Breast epithelium (tissue), 4 donors: ENCODE data around the gene SLC10A7. TPM values are rescaled to one million over a fixed set of nuclear protein-coding genes. Genes with fewer than 3 reads are reported as not detected.

Experiments
- DNase-seq, 2 donors: peaks; one replicate each; pipeline ENCODE4 v3.0.0-alpha.2; 2019; ENCODE audit warnings: low spot score in 2 of 2
- H3K27ac ChIP-seq, 2 donors: fragments of 200-600 bp; sonication (generic) in 1 of 2; one replicate each; pipeline ENCODE4 v1.5.1; 2016 to 2019; ENCODE audit warnings: mild to moderate bottlenecking in 1 of 2
- H3K27me3 ChIP-seq, 2 donors: fragments of 200-600 bp; sonication (generic) in 1 of 2; one replicate each; pipeline versions ENCODE4 v1.5.1 to v1.6.0; 2017 to 2019; ENCODE audit warnings: control low read depth in 1 of 2, mild to moderate bottlenecking in 1 of 2
- H3K36me3 ChIP-seq: fragments of 200-600 bp; one replicate; pipeline ENCODE4 v1.5.1; 2019
- H3K4me1 ChIP-seq, 2 donors: fragments of 200-600 bp; sonication (generic); one replicate each; pipeline ENCODE4 v1.5.1; 2016 to 2019; ENCODE audit warnings: control low read depth in 1 of 2
- H3K4me3 ChIP-seq, 3 donors: fragments of 200-600 bp; sonication (generic); 1 replicate in 2 of 3; 2 replicates in 1 of 3; pipeline ENCODE4 v1.5.1; 2016 to 2019; ENCODE audit warnings: mild to moderate bottlenecking in 3 of 3, moderate library complexity in 2 of 3
- H3K9me3 ChIP-seq, 2 donors: fragments of 200-600 bp; sonication (generic) in 1 of 2; one replicate each; pipeline ENCODE4 v1.5.1; 2016 to 2019; ENCODE audit warnings: control low read depth in 1 of 2
- POLR2A ChIP-seq: fragments of 450-650 bp; IDR thresholded peaks from one replicate; pipeline ENCODE4 v1.6.1; 2016; ENCODE audit warnings: antibody characterized with exemption, mild to moderate bottlenecking, moderate library complexity
- POLR2AphosphoS5 ChIP-seq, 3 donors: sonication (generic); formaldehyde crosslinking; IDR thresholded peaks; one replicate each; pipeline ENCODE4 v1.6.1; 2017; ENCODE audit warnings: antibody characterized with exemption in 3 of 3
- intact Hi-C: fragments of 100-400 bp; cut with DNase I; formaldehyde crosslinking; loops from one replicate; pipeline ENCODE4 v1.15.1; 2023; ENCODE audit warnings: low total_unique reads
- total RNA-seq, 3 donors: library from RNA; depleted of rRNA; stranded (reverse); fragments of >200 nt; gene quantifications; one replicate each; pipeline ENCODE4 v1.1.0, GENCODE V29; 2016
- TF ChIP-seq, protein P1 (sequence below), 3 donors: fragments of 450-650 bp; IDR thresholded peaks; one replicate each; pipeline ENCODE4 v1.5.1; 2016 to 2017; ENCODE audit warnings: antibody characterized with exemption in 3 of 3, mild to moderate bottlenecking in 3 of 3, moderate library complexity in 3 of 3

SLC10A7 gene
- total RNA-seq, 3 donors from 2014 or later, result 11.7 to 25.8 (median 17.0) TPM

DNA sequence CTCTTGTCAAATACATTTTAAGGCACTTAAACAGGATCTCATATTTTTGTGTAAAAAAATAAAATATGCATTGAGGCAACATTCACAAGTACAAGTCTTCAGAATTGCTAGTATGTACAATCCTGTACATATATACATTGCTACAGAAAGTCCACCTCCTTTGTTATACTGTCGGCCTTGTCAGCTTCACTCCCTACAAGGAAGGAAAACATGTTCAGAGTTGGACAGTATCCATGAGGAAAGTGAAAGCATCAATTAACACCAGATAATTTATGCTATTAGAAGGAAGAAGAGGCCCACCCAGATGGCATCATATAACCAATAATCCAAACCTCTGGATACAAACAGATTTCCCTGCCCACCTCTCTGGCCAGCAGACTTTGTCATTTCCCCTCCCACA, 265.4 kb downstream of the SLC10A7 start:
- intact Hi-C loops, result no loop called here
- no peaks in the 10 kb centered on the region for H3K4me1 ChIP-seq
- no peaks in the 10 kb centered on the region for H3K27me3 ChIP-seq
- no peak for DNase-seq
- no peak overlapping the region for H3K27ac ChIP-seq
- peaks cover 7% of the 10 kb centered on the region for H3K36me3 ChIP-seq
- H3K4me3 ChIP-seq, result no peak overlapping the region
- no peak for TF ChIP-seq POLR2A
- TF ChIP-seq, protein P1, sequence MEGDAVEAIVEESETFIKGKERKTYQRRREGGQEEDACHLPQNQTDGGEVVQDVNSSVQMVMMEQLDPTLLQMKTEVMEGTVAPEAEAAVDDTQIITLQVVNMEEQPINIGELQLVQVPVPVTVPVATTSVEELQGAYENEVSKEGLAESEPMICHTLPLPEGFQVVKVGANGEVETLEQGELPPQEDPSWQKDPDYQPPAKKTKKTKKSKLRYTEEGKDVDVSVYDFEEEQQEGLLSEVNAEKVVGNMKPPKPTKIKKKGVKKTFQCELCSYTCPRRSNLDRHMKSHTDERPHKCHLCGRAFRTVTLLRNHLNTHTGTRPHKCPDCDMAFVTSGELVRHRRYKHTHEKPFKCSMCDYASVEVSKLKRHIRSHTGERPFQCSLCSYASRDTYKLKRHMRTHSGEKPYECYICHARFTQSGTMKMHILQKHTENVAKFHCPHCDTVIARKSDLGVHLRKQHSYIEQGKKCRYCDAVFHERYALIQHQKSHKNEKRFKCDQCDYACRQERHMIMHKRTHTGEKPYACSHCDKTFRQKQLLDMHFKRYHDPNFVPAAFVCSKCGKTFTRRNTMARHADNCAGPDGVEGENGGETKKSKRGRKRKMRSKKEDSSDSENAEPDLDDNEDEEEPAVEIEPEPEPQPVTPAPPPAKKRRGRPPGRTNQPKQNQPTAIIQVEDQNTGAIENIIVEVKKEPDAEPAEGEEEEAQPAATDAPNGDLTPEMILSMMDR (IDR thresholded peaks at IDR 0.05), result no peak
- H3K9me3 ChIP-seq, result no peaks in the 10 kb centered on the region

DNA sequence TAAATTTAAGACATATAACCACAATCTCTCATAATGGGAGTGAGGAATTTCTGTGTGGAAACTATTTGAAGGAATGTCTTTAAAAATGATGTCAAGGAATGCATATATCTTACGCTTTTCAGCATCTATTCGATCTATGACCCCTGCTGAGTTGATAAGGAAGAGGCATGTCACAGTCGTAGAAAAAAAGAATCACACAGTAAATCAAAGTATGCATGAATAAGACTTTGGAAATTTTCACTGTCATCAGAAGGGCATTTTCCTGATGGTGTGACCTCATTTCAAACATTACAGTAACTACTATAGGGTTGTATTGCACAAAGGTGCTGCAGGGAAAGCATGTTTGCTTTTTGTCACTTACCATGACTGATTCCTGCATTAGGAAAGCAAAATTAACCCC, 265.9 kb downstream of the SLC10A7 start:
- Histone ChIP-seq H3K4me3 (no peak overlapping the region), H3K4me1 (no peaks in the 10 kb centered on the region), H3K27ac (no peak overlapping the region), H3K36me3 (peaks cover 7% of the 10 kb centered on the region), H3K27me3 (no peaks in the 10 kb centered on the region), H3K9me3 (no peaks in the 10 kb centered on the region)
- no peak for DNase-seq
- intact Hi-C loops, result no loop called here
- no peak for TF ChIP-seq POLR2AphosphoS5 (IDR thresholded peaks at IDR 0.05)

DNA sequence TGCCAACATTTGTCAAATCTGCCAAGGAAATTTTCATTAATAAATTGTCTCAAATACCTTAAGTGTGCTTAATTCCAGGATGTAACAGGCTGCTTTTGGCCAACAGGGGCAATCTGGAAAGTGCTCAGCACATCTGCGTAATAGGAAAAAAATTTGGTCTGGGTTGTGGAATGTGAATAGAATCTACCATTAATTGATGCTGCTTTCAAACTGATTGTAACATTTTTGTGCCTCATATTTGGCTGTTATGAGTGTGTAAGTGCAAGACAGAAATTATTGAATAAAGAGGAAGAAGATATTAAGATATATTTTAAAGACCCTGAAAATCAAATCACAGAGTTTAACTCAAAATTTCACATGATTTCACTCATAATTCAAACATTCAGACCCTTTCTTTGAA, 266.3 kb downstream of the SLC10A7 start:
- H3K27me3 ChIP-seq, result no peaks in the 10 kb centered on the region
- peaks cover 7% of the 10 kb centered on the region for H3K36me3 ChIP-seq
- no peaks in the 10 kb centered on the region for H3K4me1 ChIP-seq
- intact Hi-C loops, result no loop called here
- no peaks in the 10 kb centered on the region for H3K9me3 ChIP-seq
- no peak overlapping the region for H3K27ac ChIP-seq
- no peak for DNase-seq
- no peak for TF ChIP-seq POLR2A
- TF ChIP-seq, protein P1 (IDR thresholded peaks at IDR 0.05), result no peak
- TF ChIP-seq POLR2AphosphoS5 (IDR thresholded peaks at IDR 0.05), result no peak
- H3K4me3 ChIP-seq, result no peak overlapping the region

DNA sequence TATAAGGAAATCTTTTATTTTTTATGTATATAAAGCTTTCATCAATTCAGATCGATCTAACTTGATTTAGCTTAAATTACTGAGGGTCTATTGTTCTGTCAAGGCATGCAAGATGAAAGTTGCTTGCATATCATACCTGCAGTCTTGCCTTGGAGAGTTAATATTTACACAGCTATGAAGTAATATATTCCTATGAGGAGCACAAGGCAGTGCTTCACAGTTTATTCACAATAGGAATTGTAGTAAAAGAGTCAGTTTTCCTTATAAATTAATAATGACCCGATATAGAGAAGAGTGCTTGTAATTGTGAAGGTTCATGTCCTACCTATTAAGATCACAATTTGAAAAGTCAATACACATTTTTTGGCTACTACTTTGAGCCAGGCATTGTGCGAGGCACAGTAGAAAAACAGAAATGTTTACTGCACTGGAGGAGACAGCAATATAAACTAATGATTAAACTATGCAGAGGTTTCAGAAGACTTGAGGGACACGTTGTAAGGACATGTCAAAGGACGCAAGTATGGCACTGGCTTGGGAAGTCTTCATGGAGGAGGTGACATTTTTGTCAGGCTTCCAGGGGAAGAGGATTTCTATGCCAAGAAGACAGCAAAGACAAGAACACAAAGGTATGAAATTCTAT, 268.6 kb downstream of the SLC10A7 start:
- H3K4me1 ChIP-seq, result no peaks in the 10 kb centered on the region
- H3K4me3 ChIP-seq, result no peak overlapping the region
- H3K27me3 ChIP-seq, result no peaks in the 10 kb centered on the region
- peaks cover 7% of the 10 kb centered on the region for H3K36me3 ChIP-seq
- H3K9me3 ChIP-seq, result no peaks in the 10 kb centered on the region
- no peak overlapping the region for H3K27ac ChIP-seq
- no peak for TF ChIP-seq POLR2AphosphoS5 (IDR thresholded peaks at IDR 0.05)
- no peak for TF ChIP-seq POLR2A
- TF ChIP-seq, protein P1 (IDR thresholded peaks at IDR 0.05), result no peak
- intact Hi-C loops, result no loop called here
- DNase-seq, result no peak

DNA sequence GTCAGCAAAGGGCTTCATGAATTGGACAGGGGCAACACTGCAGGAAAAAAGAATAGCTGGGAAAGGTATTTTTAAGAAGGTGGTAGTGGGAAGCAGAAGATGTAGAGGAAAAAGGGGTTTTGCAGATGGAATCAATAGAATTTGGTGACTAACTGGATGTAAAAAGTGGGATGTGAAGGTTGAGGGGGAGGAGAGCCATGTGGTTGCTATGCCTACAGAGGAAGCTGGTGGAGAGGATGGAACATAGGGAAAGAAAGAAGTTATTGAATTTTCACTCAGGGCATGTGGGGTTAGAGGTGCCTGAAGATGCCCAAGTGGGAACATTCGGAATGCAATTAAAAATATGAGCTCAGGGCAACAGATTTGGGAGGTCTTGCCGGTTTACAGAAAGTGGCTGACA, 274.4 kb downstream of the SLC10A7 start:
- H3K4me3 ChIP-seq, result no peak overlapping the region
- no peak overlapping the region for H3K27ac ChIP-seq
- intact Hi-C loops, result no loop called here
- no peak for DNase-seq
- no peak for TF ChIP-seq POLR2A
- TF ChIP-seq POLR2AphosphoS5 (IDR thresholded peaks at IDR 0.05), result no peak
- TF ChIP-seq, protein P1 (IDR thresholded peaks at IDR 0.05), result no peak
- no peaks in the 10 kb centered on the region for H3K36me3 ChIP-seq
- no peaks in the 10 kb centered on the region for H3K27me3 ChIP-seq
- H3K4me1 ChIP-seq, result no peaks in the 10 kb centered on the region
- no peaks in the 10 kb centered on the region for H3K9me3 ChIP-seq

DNA sequence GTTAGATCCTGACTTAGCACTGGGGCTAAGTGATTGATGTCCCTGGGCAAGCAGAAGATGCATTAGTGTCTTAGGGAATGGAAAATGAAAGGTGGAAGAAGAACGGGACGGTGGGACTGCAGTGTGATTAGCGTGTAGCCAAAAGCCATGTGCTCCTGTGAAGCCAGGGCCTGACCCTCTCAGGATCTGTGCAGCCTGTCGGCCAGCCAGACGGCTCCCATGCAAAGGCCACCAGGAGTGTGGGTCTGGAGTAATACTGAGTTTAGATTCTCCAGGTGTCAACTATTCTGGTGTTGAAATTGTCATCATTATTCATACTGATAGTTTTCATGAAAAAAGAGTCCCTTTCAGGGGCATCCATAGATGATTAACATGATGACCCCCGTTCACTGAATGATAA, 275.4 kb downstream of the SLC10A7 start:
- Histone ChIP-seq H3K4me3 (no peak overlapping the region), H3K27ac (no peak overlapping the region), H3K27me3 (no peaks in the 10 kb centered on the region), H3K9me3 (no peaks in the 10 kb centered on the region), H3K36me3 (no peaks in the 10 kb centered on the region), H3K4me1 (no peaks in the 10 kb centered on the region)
- TF ChIP-seq POLR2AphosphoS5 (IDR thresholded peaks at IDR 0.05), result no peak
- no peak for TF ChIP-seq POLR2A
- TF ChIP-seq, protein P1 (IDR thresholded peaks at IDR 0.05), result no peak
- intact Hi-C loops, result no loop called here
- no peak for DNase-seq
